HepG2 (cell line): Measurements from ENCODE around the gene SLC6A4. TPM values are rescaled to one million over a fixed set of nuclear protein-coding genes. Genes with fewer than 3 reads are reported as not detected.

Experiments used
- AKNA ChIP-seq: sonication (generic); formaldehyde crosslinking; IDR thresholded peaks from 2 replicates; pipeline ENCODE4 v1.4.0; 2020; ENCODE audit warnings: missing genetic modification reagents, borderline replicate concordance
- DMTF1 ChIP-seq: sonication (generic); formaldehyde crosslinking; IDR thresholded peaks from 2 replicates; pipeline ENCODE4 v1.4.0; 2020; ENCODE audit warnings: mild to moderate bottlenecking, missing genetic modification reagents
- HHEX ChIP-seq: IDR thresholded peaks from 2 replicates; pipeline ENCODE4 v1.6.1; 2016; ENCODE audit warnings: control low read depth
- NKX3-1 ChIP-seq: sonication (generic); formaldehyde crosslinking; IDR thresholded peaks from 2 replicates; pipeline ENCODE4 v1.5.0; 2020; ENCODE audit warnings: missing genetic modification reagents
- PBX2 ChIP-seq: IDR thresholded peaks from 2 replicates; pipeline ENCODE4 v1.6.1; 2016; ENCODE audit warnings: control low read depth
- ZFP36L2 ChIP-seq: sonication (generic); formaldehyde crosslinking; IDR thresholded peaks from 2 replicates; pipeline ENCODE4 v1.4.0; 2020; ENCODE audit warnings: missing genetic modification reagents
- ZNF142 ChIP-seq: sonication (generic); formaldehyde crosslinking; IDR thresholded peaks from 2 replicates; pipeline ENCODE4 v1.4.0; 2020; ENCODE audit warnings: missing genetic modification reagents
- ZNF460 ChIP-seq: sonication (generic); formaldehyde crosslinking; IDR thresholded peaks from 2 replicates; pipeline ENCODE4 v1.5.1; 2020; ENCODE audit warnings: missing genetic modification reagents, mild to moderate bottlenecking, borderline replicate concordance
- ZNF724P ChIP-seq: sonication (generic); formaldehyde crosslinking; IDR thresholded peaks from 2 replicates; pipeline ENCODE4 v1.8.0; 2022; ENCODE audit warnings: missing genetic modification reagents, borderline replicate concordance
- ZNF770 ChIP-seq: sonication (generic); formaldehyde crosslinking; IDR thresholded peaks from 2 replicates; pipeline ENCODE4 v1.5.0; 2020; ENCODE audit warnings: mild to moderate bottlenecking, missing genetic modification reagents
- polyA plus RNA-seq, 8 experiments: library from polyadenylated mRNA; depleted of rRNA in 3 of 8; stranded (reverse) in 7 of 8; unstranded in 1 of 8; fragments of >200 nt; fragmentation: Illumina TruSeq in 4 of 8; extraction: Trizol in 4 of 8; gene quantifications; 2 replicates each; pipeline versions ENCODE4 v1.2.1 to v1.2.3, GENCODE V29; 2011 to 2016; ENCODE audit warnings: low read depth in 4 of 8, missing spikeins in 1 of 8, mixed read lengths in 1 of 8; ENCODE audit not compliant: insufficient read depth in 1 of 8
- total RNA-seq, 5 experiments: library from RNA; depleted of rRNA; stranded (reverse); fragments of >200 nt; fragmentation: Illumina TruSeq; extraction: Trizol; gene quantifications; 2 replicates each; pipeline ENCODE4 v1.2.3, GENCODE V29; 2016; ENCODE audit warnings: low read depth in 1 of 5

The SLC6A4 gene
- total and polyA plus RNA-seq, 2 of the 13 experiments (the other 11 are each of a cell fraction or from before 2014, with no cell fraction given) = 7.6 to 20.3 TPM

GRCh38 chr17:30225919-30226553 lies 9.5 kb downstream of the SLC6A4 start (continued):
- TF ChIP-seq AKNA (CRISPR knock-in tag) (no peak), ZNF770 (no peak), DMTF1 (no peak), ZNF142 (CRISPR knock-in tag) (no peak), NKX3-1 (CRISPR knock-in tag) (peak; percentile 48; the same call in 1 of the 2 replicates), ZNF460 (CRISPR knock-in tag) (peak; percentile 46; the same call in 1 of the 2 replicates), ZNF724P (CRISPR knock-in tag) (no peak), PBX2 (no peak), HHEX (CRISPR knock-in tag) (peak; percentile 59; the same call in 1 of the 2 replicates), ZFP36L2 (no peak)
